GM18861 (cell line): ENCODE results near the gene NSF.
"Not testable (repeated sequence)": the region's sequence is repeated elsewhere in the genome, so short reads cannot be mapped to it uniquely, and the experiment has no call there.

Source experiments
- ATAC-seq: cut with Tn5 transposase; IDR thresholded peaks from one replicate; pipeline ENCODE4 v1.9.1; 2021; ENCODE audit not compliant: unreplicated experiment

Gene NSF

DNA sequence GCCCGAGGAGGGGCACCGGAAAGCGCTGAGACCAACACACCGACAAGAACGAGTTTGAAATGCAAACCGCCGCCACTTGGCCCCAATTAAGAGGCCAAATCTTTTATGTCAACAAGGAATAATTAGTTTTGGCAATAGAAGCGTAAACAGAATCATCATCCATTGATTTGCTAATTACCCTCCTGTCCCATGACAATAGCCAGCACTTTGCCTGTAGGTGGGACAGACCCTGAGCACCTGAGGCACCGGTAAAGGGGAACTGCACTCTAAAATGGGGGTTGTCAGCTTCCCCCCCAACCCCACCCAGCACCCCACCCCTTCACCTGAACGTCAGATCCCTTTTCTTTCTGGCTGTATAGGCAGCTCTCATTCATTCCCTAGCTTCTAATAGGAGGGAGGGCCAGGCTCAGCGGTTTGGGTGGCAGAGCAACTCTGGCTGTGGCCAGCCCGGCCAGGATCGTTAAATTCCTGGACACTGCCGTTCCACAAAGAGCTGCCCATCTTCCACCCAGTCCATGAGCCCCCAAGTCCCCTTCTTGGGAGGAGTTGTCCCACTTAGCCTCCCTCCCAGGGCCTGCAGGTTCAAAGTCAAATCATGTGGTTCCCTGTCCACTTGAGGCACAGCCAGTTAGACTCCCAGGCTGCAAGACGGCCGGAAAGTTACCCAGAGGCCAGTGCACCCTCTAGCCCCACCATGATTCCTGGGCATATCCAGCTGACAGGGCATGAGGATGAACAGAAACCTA, 182.2 kb downstream of the NSF start:
- no peak for ATAC-seq

DNA sequence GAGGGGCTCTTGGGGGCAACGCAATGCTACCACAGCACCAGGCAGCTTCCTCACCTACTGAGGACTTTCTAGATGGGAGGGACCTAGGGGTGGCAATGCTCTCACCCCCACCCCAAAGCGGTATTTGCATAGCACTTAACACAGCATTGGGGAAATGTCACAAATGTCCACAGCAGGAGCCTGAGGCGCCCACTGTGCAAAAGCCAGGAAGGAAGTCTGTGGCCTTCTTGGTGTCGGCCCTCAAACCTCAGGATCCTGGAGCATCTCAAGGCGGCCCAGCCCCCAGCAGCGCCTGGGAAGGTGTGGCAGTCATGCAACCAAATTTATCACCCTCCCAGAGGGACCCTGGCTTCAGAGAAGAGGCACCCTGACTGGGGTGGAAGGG, 182.7 kb downstream of the NSF start:
- no peak for ATAC-seq

DNA sequence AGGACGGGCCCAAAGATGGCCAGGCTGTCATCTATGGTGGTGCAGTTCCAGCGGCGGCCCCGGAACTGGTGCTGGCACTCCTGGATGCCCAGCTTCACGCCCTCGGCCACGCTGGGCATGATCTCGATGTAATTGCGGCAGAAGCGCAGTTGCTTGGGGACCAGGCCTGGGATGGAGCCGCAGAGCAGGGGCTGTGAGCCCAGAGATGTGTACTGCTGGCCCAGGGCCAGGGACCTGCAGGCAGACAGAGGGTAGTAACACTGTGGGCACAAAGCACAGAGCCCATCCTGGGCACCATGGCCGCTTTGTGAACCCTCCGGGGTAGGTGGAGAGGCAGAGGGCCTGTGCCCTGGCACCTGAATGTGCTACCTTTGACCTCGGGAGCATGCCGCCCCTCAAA, 183.2 kb downstream of the NSF start:
- no peak for ATAC-seq

DNA sequence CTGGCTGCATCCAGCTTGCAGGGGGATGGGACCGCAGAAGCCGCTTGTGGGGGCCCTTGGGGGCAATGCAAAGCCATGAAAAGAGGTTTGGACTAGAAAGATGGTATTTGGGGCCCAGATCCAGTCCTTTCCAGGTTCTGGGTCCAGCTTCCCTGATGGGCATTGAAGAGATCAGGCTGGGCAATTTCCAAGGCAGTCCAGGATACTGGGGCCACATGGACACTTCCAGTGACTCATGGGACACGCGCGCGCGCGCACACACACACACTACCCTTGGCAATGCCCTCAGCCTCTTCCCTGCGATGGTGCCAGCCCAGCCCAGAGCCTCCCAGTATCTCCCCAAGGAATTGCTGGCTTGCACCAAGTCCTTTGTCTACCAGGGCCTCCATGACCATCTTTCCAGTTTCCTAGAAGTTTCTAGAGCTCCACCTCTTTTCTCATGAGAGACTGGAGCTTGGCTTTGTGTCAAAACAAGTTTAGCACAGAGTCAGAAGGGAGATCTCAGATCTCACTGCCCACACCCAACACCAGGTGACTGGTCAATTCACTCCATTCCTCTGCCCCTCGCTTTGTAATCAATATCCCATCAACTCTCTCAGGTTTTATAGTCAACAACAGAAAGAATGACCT, 183.8 kb downstream of the NSF start:
- no peak for ATAC-seq

DNA sequence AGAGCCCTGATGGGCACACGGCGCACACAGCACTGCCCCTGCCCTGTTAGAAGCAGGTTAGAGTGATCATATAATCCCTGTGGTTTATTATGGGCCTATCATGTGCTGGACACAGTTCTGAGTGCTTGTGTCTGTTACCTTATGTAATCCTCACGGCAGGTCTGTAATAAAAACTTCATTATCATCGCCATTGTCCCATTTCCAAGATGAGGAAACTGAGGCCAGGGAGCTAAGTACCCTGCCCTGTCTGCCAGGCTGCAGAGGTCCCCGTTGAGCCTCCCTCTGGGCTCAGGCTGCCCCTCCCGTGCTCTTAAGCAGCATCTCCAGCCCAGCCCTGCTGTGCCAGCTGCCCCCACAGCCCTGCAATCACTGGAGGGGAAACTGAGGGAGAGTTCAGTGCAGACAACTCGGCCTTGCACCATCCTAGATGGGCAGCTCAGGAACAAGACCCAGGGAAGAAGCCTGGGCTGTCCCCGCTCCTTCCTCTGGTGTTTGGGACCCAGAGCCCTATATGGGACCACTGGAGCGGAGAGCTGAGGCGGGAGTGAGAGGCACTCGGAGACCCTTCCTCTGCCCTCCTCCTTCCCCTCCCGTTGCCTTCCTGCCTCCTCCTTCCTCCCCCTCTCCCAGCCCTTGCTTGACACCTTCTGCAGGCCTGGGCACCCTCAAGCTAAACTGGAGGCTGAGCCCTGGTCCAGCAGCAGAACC, 186.0 kb downstream of the NSF start:
- ATAC-seq, result no peak

DNA sequence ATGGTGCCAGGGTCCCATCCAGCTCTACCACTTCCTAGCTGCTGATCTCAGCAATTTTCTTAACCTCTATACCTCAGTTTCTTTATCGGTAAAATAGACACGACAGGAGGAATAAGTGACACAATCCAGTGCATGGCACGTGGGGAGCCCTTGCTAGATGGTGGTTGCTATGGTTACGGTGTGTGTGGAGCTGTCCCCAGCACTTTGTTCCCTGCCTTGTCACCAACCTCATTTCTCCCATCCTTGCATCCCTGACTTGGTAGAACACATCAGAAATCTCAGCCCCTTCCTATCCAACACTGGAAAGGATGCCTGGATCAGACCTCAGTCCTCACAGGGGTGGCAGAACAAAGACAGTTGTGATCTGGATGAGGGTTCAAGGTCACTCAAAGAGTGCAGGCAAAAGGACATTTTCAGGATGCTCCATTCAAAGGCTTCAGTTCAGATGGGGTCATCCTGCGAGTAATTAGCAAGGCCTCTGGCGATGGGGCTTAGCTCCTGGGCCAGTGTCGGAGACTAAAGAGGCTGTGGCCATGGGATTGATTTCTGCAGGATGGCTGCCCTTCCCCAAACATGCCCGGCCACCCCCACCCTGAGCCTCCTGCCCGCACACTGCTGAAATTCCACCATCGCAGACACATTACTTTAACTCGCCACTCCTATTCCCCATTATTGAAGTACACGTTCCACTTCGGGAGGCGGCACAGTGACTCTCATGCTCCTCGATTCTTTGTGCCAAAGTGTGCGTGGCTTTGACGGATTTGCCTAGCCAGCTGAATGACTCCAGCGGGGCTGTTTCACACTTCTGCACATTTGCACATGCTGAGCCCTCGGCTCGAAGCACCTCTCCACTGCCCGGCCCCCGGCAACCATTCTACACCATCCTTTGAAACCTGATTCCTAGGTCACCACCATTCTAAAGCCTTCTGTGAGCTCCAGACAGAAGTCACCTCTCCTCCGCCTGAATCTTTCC, 187.8 kb downstream of the NSF start:
- ATAC-seq, result no peak

DNA sequence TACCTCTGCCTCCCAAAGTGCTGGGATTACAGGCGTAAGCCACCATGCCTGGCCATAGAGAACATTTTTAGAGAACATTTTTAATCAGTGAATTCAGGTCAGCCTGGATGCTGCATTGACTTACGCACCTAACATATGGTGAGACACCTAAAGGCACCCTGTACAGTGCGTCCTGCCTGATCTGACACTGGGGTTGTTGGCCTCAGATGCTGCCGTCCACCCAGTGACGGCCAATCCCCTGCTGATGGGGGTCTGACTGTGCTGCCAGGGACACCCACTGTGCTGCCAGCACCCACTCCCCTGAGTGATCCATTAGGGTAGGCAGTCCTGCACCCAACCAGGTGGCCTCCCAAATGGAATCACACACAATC, 189.5 kb downstream of the NSF start:
- ATAC-seq, result no peak

DNA sequence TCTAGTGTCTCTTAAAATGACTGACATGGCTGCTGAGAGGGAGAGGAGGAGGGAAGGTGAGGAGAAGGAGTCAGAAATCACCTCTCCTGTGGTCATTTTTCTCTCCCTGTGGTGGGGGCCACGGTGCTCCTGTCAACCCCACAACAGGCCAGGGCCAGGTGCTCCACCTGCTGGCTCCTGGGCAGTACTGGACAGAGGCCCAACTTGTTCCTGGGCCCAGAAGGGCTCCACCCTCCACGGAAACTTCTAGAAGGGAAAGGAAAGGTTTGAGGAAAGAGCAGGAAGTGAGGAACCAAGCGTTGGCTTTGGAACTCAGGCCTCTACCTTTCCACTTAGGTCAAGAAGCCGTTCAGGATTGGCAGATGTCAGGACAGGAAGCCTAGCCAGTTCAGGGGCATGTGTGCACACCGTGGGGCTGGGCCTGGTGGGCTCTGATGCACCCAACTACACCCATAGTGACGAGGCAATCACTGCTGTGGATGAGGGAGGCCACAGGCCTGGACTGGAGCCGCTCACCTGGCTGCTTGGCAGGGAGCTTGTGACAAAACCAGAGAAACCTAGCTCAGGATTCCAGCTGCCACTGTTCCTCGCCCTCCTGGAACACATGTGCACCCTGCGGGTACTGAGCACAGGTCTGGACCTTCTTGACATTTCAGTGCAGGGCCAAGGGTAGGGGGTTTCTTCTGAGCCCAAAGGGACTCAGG, 191.9 kb downstream of the NSF start:
- ATAC-seq, result no peak

DNA sequence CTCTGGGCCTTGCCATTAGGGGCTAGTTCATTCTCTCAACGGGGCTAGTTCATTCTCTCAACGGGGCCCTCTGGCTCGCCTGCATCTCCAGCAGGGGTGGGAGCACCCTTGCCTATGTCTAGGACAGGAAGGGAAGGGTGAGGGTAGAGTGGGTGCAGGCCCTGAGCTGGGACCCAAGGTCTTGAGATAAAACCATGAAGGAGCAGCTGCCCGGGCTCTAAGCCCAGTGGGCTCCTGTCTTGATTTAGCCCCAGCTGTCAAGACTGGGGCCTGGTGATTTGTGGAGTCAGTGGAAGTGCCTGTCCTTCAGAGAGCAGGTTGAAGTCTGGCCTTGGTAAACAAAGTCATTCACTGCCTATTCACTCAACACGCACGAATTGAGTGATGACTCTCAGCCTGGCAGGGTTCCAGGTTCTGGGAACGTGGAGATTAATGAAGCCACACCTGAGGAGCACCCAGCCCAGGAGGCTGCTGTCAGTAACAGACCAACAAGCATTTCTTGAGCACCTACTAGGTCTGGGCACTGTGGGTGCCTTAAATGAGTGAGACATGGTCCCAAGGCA, 192.6 kb downstream of the NSF start:
- ATAC-seq, result no peak

DNA sequence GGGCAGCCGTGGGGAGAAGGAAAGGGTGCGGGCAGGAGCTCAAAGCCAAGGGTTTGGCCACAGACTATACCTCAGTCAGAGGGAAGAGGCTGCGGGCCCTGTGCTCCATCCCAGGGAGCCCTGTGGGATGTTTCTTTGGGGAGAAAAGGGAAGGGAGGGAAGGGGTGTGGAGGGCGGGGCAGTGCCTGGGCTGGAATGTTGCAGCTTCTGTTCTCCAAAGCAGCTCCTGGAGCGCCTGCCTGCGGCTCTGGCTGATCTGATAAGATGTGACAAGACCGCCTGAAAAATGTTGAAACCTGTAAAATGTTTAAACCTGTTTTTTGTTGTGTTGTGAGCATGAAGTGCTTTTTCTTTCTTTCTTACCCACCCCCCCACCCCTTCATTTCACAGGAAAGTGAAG, 195.2 kb downstream of the NSF start:
- no peak for ATAC-seq

DNA sequence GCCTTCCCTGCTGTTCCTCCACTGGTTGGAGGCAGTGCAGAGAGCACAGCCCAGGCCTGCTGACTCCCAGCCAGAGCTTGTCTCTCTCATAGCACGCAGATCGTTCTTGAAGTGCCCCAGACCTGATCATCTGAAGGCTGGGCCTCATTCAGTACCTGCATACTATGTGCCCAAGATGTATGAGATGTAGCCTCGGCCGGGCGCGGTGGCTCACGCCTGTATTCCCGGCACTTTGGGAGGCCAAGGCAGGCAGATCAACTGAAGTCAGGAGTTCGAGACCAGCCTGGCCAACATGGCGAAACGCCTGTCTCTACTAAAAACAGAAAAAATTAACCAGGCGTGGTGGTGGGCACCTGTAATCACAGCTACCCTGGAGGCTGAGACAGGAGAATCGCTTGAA, 197.0 kb downstream of the NSF start:
- no peak for ATAC-seq

DNA sequence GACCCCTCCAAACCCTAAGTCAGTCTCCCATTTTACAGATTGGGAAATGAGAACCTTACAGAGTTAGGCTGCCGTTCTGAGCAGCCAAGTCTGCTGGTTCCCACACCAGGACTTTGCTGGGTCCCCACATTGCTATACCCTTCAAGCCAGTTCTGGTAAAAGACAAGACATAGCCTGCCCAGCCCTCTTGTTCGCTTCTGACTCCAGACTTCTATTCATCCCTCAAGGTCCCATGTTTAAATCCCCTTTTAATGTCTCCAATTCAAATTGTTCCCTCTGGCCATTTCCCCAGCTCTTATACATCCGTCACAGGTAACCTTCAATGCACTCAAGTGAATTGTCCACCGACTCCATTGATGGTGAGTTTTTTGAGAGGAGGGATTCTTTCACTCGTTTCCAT, 197.8 kb downstream of the NSF start:
- ATAC-seq, result no peak

DNA sequence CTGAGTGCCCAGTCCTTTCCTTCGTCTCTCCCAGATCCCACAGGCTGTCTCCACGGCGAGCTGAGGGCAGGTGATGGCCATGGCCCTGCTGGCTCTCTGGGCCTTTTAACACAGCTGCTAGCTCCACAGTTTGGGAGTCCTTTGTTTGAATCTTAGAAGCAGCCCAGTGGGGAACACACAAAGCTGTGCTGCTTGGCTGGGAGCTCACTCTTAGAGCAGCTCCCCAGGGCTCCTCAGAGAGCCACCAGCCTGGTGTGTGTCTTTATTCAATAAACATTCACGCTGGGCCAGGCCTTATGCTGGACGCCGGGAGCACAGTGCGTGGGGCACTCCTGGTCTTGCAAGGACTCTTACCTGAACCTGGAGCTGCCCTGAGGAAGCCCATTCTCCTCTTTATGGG, 198.3 kb downstream of the NSF start:
- ATAC-seq, result no peak

DNA sequence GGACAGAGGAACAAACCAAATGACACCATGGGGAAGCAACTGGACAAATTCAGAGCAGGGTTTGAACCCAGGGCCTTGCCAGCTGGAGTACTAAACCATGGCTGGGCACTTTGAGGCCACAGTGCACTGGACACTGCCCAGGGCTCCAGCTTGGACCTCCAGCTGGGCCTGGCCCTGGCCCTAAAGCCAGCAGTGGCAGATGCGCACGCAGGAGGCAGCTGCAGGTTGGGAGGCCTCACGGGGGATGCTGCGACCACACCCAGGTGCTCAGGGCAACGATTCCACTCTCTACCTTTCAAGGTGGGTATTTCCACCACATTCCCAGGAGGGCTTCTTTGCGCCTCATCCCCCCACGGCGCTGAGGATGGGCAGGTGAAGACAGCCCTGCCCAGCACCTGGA, 199.1 kb downstream of the NSF start:
- ATAC-seq, result no peak

DNA sequence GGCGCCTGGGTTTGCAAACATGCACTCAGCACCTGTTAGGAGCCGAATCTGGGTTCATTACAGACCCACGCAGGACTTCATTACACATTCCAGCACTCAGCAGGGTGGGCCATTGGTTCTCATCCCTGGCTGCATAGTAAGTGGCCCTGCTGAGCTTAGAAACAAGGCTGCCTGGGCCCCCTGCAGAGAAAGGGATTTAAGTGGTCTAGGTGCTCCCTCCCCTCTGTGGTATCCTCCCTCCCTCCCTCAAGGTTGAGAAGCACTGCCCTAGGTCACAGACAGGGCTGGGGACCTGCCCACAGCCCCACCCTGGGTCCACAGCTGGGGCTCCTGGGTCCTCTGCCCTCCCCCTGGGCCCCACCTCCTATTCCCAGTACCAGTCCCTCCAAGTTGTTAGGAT, 199.7 kb downstream of the NSF start:
- ATAC-seq, result no peak

DNA sequence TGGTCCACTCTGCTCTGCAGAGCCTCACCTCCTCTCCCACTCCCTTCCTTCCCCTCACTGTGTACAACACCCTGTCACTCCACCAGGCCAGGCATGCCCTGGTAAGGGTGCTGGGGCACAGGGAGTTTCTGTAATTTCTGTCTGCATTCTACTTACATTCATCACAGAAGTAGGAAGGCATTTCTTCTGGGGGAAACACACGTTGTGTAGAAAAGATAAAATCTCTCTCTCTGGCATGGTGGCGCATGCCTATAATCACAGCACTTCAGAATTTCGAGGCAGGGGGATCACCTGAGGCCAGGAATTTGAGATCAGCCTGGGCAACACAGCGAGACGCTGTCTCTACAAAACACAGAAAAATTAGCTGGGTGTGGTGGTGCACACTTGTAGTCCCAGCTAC, 201.1 kb downstream of the NSF start:
- ATAC-seq, result no peak

DNA sequence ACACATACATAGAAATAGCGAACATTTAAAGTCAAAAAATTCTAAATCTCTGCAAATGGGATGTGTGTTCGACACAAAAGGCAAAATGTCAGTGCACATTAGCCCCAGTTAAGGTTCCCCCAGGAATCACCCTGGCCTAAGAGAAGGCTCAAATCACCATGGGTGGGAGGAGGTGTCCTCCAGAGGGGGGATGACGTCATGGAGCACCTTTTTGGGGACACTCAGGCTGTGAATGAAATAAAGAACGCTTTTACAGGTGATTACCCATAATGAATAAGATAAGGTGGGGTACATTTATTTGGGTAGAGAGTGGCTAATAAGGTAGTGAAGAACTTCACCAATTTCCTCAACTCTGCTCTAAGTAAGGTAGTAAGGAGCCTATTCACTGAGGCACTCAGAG, 201.6 kb downstream of the NSF start:
- no peak for ATAC-seq

DNA sequence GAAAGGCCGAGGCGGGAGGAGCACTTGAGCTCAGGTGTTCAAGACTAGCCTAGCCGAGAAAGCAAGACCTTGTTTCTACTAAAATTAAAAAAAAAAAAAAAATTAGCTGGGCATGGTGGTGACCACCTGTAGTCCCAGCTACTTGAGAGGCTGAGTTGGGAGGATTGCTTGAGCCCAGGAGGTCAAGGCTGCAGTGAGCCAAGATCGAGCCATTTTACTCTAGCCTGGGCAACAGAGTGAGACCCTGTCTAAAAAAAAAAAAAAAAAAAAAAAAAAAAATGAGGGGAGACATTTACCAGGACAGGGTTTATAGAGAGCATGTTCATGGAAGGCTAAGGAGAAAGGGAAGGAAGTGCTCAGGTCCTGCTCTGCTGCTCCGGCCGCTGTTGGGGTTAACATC, 202.6 kb downstream of the NSF start:
- not testable (repeated sequence) for ATAC-seq

DNA sequence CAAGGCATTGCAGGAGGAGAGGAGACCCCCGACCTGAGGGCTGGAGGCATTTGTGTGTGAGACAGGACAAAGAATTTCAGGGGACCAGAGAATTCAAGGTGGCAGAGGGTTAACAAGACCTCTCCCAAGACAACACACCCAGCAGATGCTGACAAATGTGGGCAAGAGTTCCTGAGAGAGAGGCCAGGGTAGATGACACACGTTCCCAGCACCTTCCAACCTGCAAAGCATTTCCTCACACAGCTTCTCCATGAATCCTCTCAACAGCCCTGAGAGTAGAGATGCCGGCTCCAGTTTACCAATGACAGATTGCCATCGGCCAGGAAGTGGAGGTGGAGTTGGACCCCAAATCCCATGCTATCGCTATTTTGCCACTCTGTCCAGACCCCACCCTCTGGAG, 203.1 kb downstream of the NSF start:
- ATAC-seq, result no peak

DNA sequence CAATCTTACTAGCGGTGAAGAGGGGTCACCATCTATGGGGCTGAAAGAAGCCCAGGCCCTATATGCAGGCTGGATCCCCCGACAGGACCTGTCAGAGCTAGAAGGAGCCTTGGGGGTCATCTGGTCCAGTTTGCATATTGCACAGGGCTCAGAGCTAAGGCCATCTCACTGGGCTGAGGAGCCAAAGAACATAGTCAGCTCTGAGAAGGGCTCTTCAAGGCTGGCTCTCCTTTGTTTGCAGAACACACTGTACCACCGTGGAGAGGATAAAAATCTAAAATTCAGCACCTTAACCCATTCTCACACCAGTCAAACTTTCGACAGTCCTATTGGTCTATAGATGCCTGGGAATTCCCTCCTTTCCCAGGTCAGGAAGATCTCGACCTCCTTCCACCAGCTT, 203.8 kb downstream of the NSF start:
- ATAC-seq, result no peak
